Measurements from ENCODE around the gene SCN1B. TPM values are rescaled to one million over a fixed set of nuclear protein-coding genes. Genes with fewer than 3 reads are reported as not detected.
A peak's percentile ranks its signal among the peaks of the same experiment; 100 is the strongest.

The SCN1B gene
- total and polyA plus RNA-seq, 8 donors: 0.82 to 9.7 (median 1.1) TPM

- no peaks in the 10 kb centered on the region for H3K9me3 ChIP-seq
- no peak for ATAC-seq
- intact Hi-C loops (cut with DNase I): no loop called here
- peak in 1 of 4 donors; percentile 61 for DNase-seq
- H3K27ac ChIP-seq: no peak overlapping the region
- H3K27me3 ChIP-seq: peaks cover 0 to 25% of the 10 kb centered on the region in 2 donors
- no peaks in the 10 kb centered on the region for H3K36me3 ChIP-seq
- no peak for TF ChIP-seq CTCF (IDR thresholded peaks at IDR 0.05)
- peaks cover 18 to 42% of the 10 kb centered on the region in 2 donors for H3K4me1 ChIP-seq
- no peak overlapping the region for H3K4me3 ChIP-seq
These were observed 12.8 kb downstream of the SCN1B start for GRCh38 chr19:35042954-35043604.

GRCh38 chr19:35043906-35044305, 13.6 kb downstream of the SCN1B start:
- no peaks in the 10 kb centered on the region for H3K9me3 ChIP-seq
- no peaks in the 10 kb centered on the region for H3K36me3 ChIP-seq
- ATAC-seq: no peak
- DNase-seq: peak in 1 of 4 donors; percentile 49
- no peak overlapping the region for H3K4me3 ChIP-seq
- intact Hi-C loops (cut with DNase I): no loop called here
- TF ChIP-seq CTCF (IDR thresholded peaks at IDR 0.05): no peak
- H3K27me3 ChIP-seq: peaks cover 0 to 24% of the 10 kb centered on the region in 2 donors
- no peak overlapping the region for H3K27ac ChIP-seq
- H3K4me1 ChIP-seq: peaks cover 18 to 34% of the 10 kb centered on the region in 2 donors

GRCh38 chr19:35044317-35045117, 14.2 kb downstream of the SCN1B start:
- peaks cover 18 to 28% of the 10 kb centered on the region in 2 donors for H3K4me1 ChIP-seq
- H3K27ac ChIP-seq: no peak overlapping the region
- ATAC-seq (no peak), DNase-seq (peak in 1 of 4 donors; percentile 78)
- H3K36me3 ChIP-seq: no peaks in the 10 kb centered on the region
- H3K9me3 ChIP-seq: no peaks in the 10 kb centered on the region
- intact Hi-C loops (cut with DNase I): no loop called here
- H3K4me3 ChIP-seq: no peak overlapping the region
- H3K27me3 ChIP-seq: peaks cover 0 to 18% of the 10 kb centered on the region in 2 donors
- peak; percentile 97 for TF ChIP-seq CTCF (IDR thresholded peaks at IDR 0.05)

GRCh38 chr19:35045667-35046300, 15.5 kb downstream of the SCN1B start:
- DNase-seq (peak in 1 of 4 donors; percentile 34), ATAC-seq (no peak)
- TF ChIP-seq CTCF (IDR thresholded peaks at IDR 0.05): peak in 1 of 2 donors; percentile 36
- intact Hi-C loops (cut with DNase I): no loop called here
- H3K27ac ChIP-seq: no peak overlapping the region
- H3K4me1 ChIP-seq: peaks cover 8 to 15% of the 10 kb centered on the region in 2 donors
- no peaks in the 10 kb centered on the region for H3K36me3 ChIP-seq
- H3K4me3 ChIP-seq: no peak overlapping the region
- H3K9me3 ChIP-seq: no peaks in the 10 kb centered on the region
- peaks cover 0 to 6% of the 10 kb centered on the region in 2 donors for H3K27me3 ChIP-seq

GRCh38 chr19:35046461-35046860, 16.2 kb downstream of the SCN1B start:
- no peak for ATAC-seq
- Histone ChIP-seq H3K9me3 (no peaks in the 10 kb centered on the region), H3K4me3 (no peak overlapping the region), H3K4me1 (peaks cover 4 to 8% of the 10 kb centered on the region in 2 donors), H3K27me3 (no peaks in the 10 kb centered on the region), H3K27ac (no peak overlapping the region), H3K36me3 (no peaks in the 10 kb centered on the region)
- intact Hi-C loops (cut with DNase I): no loop called here
- DNase-seq: no peak
- no peak for TF ChIP-seq CTCF (IDR thresholded peaks at IDR 0.05)
